ENCODE measurements around the gene NRROS. TPM values are rescaled to one million over a fixed set of nuclear protein-coding genes. Genes with fewer than 3 reads are reported as not detected.

Gene NRROS
- total RNA-seq, 1 donor from 2014 or later, result 1.4 TPM

GRCh38 chr3:196656213-196656612 lies 16.7 kb downstream of the NRROS start:
- Mint-ChIP-seq H3K4me3 (ENCODE audit: low read depth) (no peak overlapping the region), H3K27ac (no peak overlapping the region), H3K36me3 (ENCODE audit: insufficient read depth) (no peaks in the 10 kb centered on the region), H3K4me1 (ENCODE audit: low read depth) (no peaks in the 10 kb centered on the region), H3K9me3 (ENCODE audit: low read depth) (no peaks in the 10 kb centered on the region), H3K27me3 (no peaks in the 10 kb centered on the region)
- no peak for DNase-seq (ENCODE audit: low spot score, unreplicated experiment)
- TF ChIP-seq CTCF (IDR thresholded peaks at IDR 0.05; ENCODE audit: unreplicated experiment), result no peak

GRCh38 chr3:196659901-196660351 lies 20.4 kb downstream of the NRROS start:
- H3K27ac Mint-ChIP-seq, result no peak overlapping the region
- no peaks in the 10 kb centered on the region for H3K4me1 Mint-ChIP-seq (ENCODE audit: low read depth)
- TF ChIP-seq CTCF (IDR thresholded peaks at IDR 0.05; ENCODE audit: unreplicated experiment), result no peak
- DNase-seq (ENCODE audit: low spot score, unreplicated experiment), result no peak
- no peaks in the 10 kb centered on the region for H3K27me3 Mint-ChIP-seq
- no peak overlapping the region for H3K4me3 Mint-ChIP-seq (ENCODE audit: low read depth)
- no peaks in the 10 kb centered on the region for H3K36me3 Mint-ChIP-seq (ENCODE audit: insufficient read depth)
- H3K9me3 Mint-ChIP-seq (ENCODE audit: low read depth), result no peaks in the 10 kb centered on the region

- no peak for TF ChIP-seq CTCF (IDR thresholded peaks at IDR 0.05; ENCODE audit: unreplicated experiment)
- no peaks in the 10 kb centered on the region for H3K27me3 Mint-ChIP-seq
Measured at GRCh38 chr3:196660381-196661166, 21.1 kb downstream of the NRROS start.

GRCh38 chr3:196661400-196661799 lies 21.9 kb downstream of the NRROS start:
- DNase-seq (ENCODE audit: low spot score, unreplicated experiment), result no peak
- Mint-ChIP-seq H3K27ac (no peak overlapping the region), H3K9me3 (ENCODE audit: low read depth) (no peaks in the 10 kb centered on the region), H3K36me3 (ENCODE audit: insufficient read depth) (no peaks in the 10 kb centered on the region), H3K4me1 (ENCODE audit: low read depth) (peaks cover 6% of the 10 kb centered on the region), H3K27me3 (no peaks in the 10 kb centered on the region), H3K4me3 (ENCODE audit: low read depth) (no peak overlapping the region)
- TF ChIP-seq CTCF (IDR thresholded peaks at IDR 0.05; ENCODE audit: unreplicated experiment), result no peak

More at GRCh38 chr3:196660381-196661166, 21.1 kb downstream of the NRROS start:
- no peaks in the 10 kb centered on the region for H3K36me3 Mint-ChIP-seq (ENCODE audit: insufficient read depth)
- no peaks in the 10 kb centered on the region for H3K9me3 Mint-ChIP-seq (ENCODE audit: low read depth)
- H3K27ac Mint-ChIP-seq, result no peak overlapping the region
- no peak overlapping the region for H3K4me3 Mint-ChIP-seq (ENCODE audit: low read depth)
- H3K4me1 Mint-ChIP-seq (ENCODE audit: low read depth), result no peaks in the 10 kb centered on the region
- no peak for DNase-seq (ENCODE audit: low spot score, unreplicated experiment)

GRCh38 chr3:196662033-196662432 lies 22.5 kb downstream of the NRROS start:
- no peak overlapping the region for H3K27ac Mint-ChIP-seq
- no peaks in the 10 kb centered on the region for H3K9me3 Mint-ChIP-seq (ENCODE audit: low read depth)
- H3K36me3 Mint-ChIP-seq (ENCODE audit: insufficient read depth), result no peaks in the 10 kb centered on the region
- H3K4me3 Mint-ChIP-seq (ENCODE audit: low read depth), result no peak overlapping the region
- H3K4me1 Mint-ChIP-seq (ENCODE audit: low read depth), result peaks cover 6% of the 10 kb centered on the region
- DNase-seq (ENCODE audit: low spot score, unreplicated experiment), result no peak
- TF ChIP-seq CTCF (IDR thresholded peaks at IDR 0.05; ENCODE audit: unreplicated experiment), result no peak
- no peaks in the 10 kb centered on the region for H3K27me3 Mint-ChIP-seq

Data from progenitor cell of endocrine pancreas (in vitro differentiated cells).